HepG2 (cell line): ENCODE measurements around the gene TPCN2. TPM values are rescaled to one million over a fixed set of nuclear protein-coding genes. Genes with fewer than 3 reads are reported as not detected.

ENCODE experiments used
- ATAC-seq: fragments of 200-7000 bp; cut with Tn5 transposase; 3 replicates; pipeline ENCODE4 v1.9.1; 2020; ENCODE audit warnings: mild to moderate bottlenecking, moderate library complexity
- BruUV-seq: library from RNA; stranded (reverse); fragments of 400-500 nt; replicated peaks from 2 replicates; lab custom pipeline; 2021; lab: Mats Ljungman, UMichigan
- CTCF ChIA-PET: fragments of 300-600 bp; formaldehyde crosslinking; extraction: SDS; loops from one replicate; lab custom pipeline; 2021; ENCODE audit warnings: low total read pairs, inconsistent platforms, low intra/inter-chr PET ratio; lab: Yijun Ruan, JAX
- POLR2A ChIA-PET: fragments of 350-600 bp; sonication (Branson Sonifier 250); formaldehyde crosslinking; loops from one replicate; lab custom pipeline; 2020; ENCODE audit warnings: antibody characterized with exemption, inconsistent platforms; lab: Yijun Ruan, JAX
- DNase-seq: peaks from one replicate; pipeline ENCODE4 v3.0.0-alpha.2; 2015; ENCODE audit warnings: low spot score
- FAIRE-seq: peaks from 3 replicates; lab custom pipeline; 2011; peaks lifted over from hg19 to GRCh38; lab: Jason Lieb, UNC
- H2AFZ ChIP-seq: one replicate; pipeline ENCODE4 v1.6.1; 2011; ENCODE audit warnings: low read length, inconsistent platforms
- H3K27ac ChIP-seq: fragments of 300-600 bp; 3 replicates; pipeline ENCODE4 v1.8.0; 2011; ENCODE audit warnings: mixed run types, mild to moderate bottlenecking, mixed read lengths, low read length, inconsistent platforms; ENCODE audit not compliant: insufficient read depth; ENCODE audit errors: extremely low read length
- H3K27me3 ChIP-seq, 2 experiments: fragments of 200-600 bp in 1 of 2; 2 replicates in 1 of 2; 3 replicates in 1 of 2; pipeline versions ENCODE4 v1.6.0 to v1.8.0; 2011; ENCODE audit warnings: low read length in 2 of 2, mild to moderate bottlenecking in 2 of 2, moderate library complexity in 2 of 2, inconsistent platforms in 1 of 2; ENCODE audit not compliant: insufficient read depth in 2 of 2, control insufficient read depth in 1 of 2
- H3K36me3 ChIP-seq, 2 experiments: fragments of 200-600 bp in 1 of 2; replicated peaks in 1 of 2; 2 replicates in 1 of 2; 3 replicates in 1 of 2; pipeline versions ENCODE4 v1.5.1 to v1.8.0; 2011; ENCODE audit warnings: low read length in 2 of 2, inconsistent platforms in 1 of 2; ENCODE audit not compliant: insufficient read depth in 2 of 2, control insufficient read depth in 1 of 2
- H3K4me1 ChIP-seq: 2 replicates; pipeline ENCODE4 v1.5.1; 2012; ENCODE audit warnings: low read length, inconsistent platforms; ENCODE audit not compliant: insufficient read depth
- H3K4me2 ChIP-seq: 2 replicates; pipeline ENCODE4 v1.6.0; 2011; ENCODE audit warnings: low read depth, low read length, inconsistent platforms
- H3K4me3 ChIP-seq, 3 experiments: fragments of 200-600 bp in 1 of 3; sonication (generic), shearing (Covaris generic) in 1 of 3; replicated peaks in 1 of 3; 2 replicates each; pipeline ENCODE4 v1.5.1; 2011 to 2016; ENCODE audit warnings: low read length in 3 of 3, inconsistent platforms in 2 of 3, low read depth in 2 of 3, mild to moderate bottlenecking in 2 of 3, control low read depth in 1 of 3, mixed read lengths in 1 of 3; ENCODE audit not compliant: insufficient read depth in 1 of 3
- H3K79me2 ChIP-seq: one replicate; pipeline ENCODE4 v1.6.1; 2011; ENCODE audit warnings: low read length, inconsistent platforms; ENCODE audit not compliant: insufficient read depth
- H3K9ac ChIP-seq: 2 replicates; pipeline ENCODE4 v1.6.0; 2011; ENCODE audit warnings: mild to moderate bottlenecking, low read depth, low read length, inconsistent platforms; ENCODE audit not compliant: insufficient read depth
- H3K9me3 ChIP-seq: 2 replicates; pipeline ENCODE4 v1.5.1; 2012; ENCODE audit warnings: mild to moderate bottlenecking, low read length
- H4K20me1 ChIP-seq: 2 replicates; pipeline ENCODE4 v1.6.0; 2011; ENCODE audit warnings: inconsistent platforms, mild to moderate bottlenecking, low read length, moderate library complexity; ENCODE audit not compliant: insufficient read depth
- ELF1 ChIP-seq: sonication (generic); formaldehyde crosslinking; IDR thresholded peaks from 2 replicates; pipeline ENCODE4 v1.4.0; 2020; ENCODE audit warnings: missing genetic modification reagents
- FOXO4 ChIP-seq: sonication (generic); formaldehyde crosslinking; conservative IDR thresholded peaks from 2 replicates; pipeline ENCODE4 v1.8.1; 2023; ENCODE audit warnings: missing genetic modification reagents
- PCBP1 ChIP-seq: fragments of 200-400 bp; formaldehyde crosslinking; IDR thresholded peaks from 2 replicates; pipeline ENCODE4 v1.6.1; 2017; ENCODE audit warnings: mild to moderate bottlenecking, low read depth, low read length, borderline replicate concordance
- PRDM15 ChIP-seq: sonication (generic); formaldehyde crosslinking; IDR thresholded peaks from 2 replicates; pipeline ENCODE4 v1.4.0; 2020; ENCODE audit warnings: missing genetic modification reagents
- ZMAT5 ChIP-seq: sonication (generic); formaldehyde crosslinking; IDR thresholded peaks from 2 replicates; pipeline ENCODE4 v1.5.0; 2020; ENCODE audit warnings: mild to moderate bottlenecking, low read depth, missing genetic modification reagents, borderline replicate concordance
- WGBS: methylation state at CpG from one replicate; pipeline ENCODE4 v1.1.6; 2017; ENCODE audit warnings: low lambda C conversion rate; 5-methylcytosine and 5-hydroxymethylcytosine counted together
- in situ Hi-C: cut with HindIII; loops from 2 replicates; pipeline ENCODE4 v1.10.0; 2017; ENCODE audit warnings: low pct_unique_long_range_greater_than_20kb; ENCODE audit not compliant: extremely low pct_ligation_motif_present
- intact Hi-C: fragments of 100-400 bp; cut with micrococcal nuclease; formaldehyde crosslinking; loops from one replicate; pipeline ENCODE4 v1.10.0; 2022; ENCODE audit not compliant: unreplicated experiment
- polyA plus RNA-seq, 8 experiments: library from polyadenylated mRNA; depleted of rRNA in 3 of 8; stranded (reverse) in 7 of 8; unstranded in 1 of 8; fragments of >200 nt; fragmentation: Illumina TruSeq in 4 of 8; extraction: Trizol in 4 of 8; gene quantifications; 2 replicates each; pipeline versions ENCODE4 v1.2.1 to v1.2.3, GENCODE V29; 2011 to 2016; ENCODE audit warnings: low read depth in 4 of 8, missing spikeins in 1 of 8, mixed read lengths in 1 of 8; ENCODE audit not compliant: insufficient read depth in 1 of 8
- total RNA-seq, 5 experiments: library from RNA; depleted of rRNA; stranded (reverse); fragments of >200 nt; fragmentation: Illumina TruSeq; extraction: Trizol; gene quantifications; 2 replicates each; pipeline ENCODE4 v1.2.3, GENCODE V29; 2016; ENCODE audit warnings: low read depth in 1 of 5

Gene TPCN2
- total and polyA plus RNA-seq, 2 of the 13 experiments (the other 11 are each of a cell fraction or from before 2014, with no cell fraction given), result 5.6 to 5.9 TPM

GRCh38 chr11:69099180-69099579, 50.4 kb downstream of the TPCN2 start:
- Histone ChIP-seq H3K9ac (no peak overlapping the region), H2AFZ (no peak overlapping the region), H3K36me3 (no peaks in the 10 kb centered on the region), H3K4me2 (no peak overlapping the region), H3K9me3 (no peaks in the 10 kb centered on the region), H3K27me3 (peaks cover 0 to 15% of the 10 kb centered on the region in 2 experiments; a peak in 3 of 5 replicates), H4K20me1 (0 out of 2 replicates have a peak, but pooled peaks cover 4% of the 10 kb centered on the region), H3K79me2 (no peaks in the 10 kb centered on the region), H3K4me3 (no peak overlapping the region), H3K4me1 (no peaks in the 10 kb centered on the region), H3K27ac (no peak overlapping the region)
- ChIA-PET POLR2A (no interaction called here), CTCF (no interaction called here)
- WGBS, result 79% methylated on average over 11 of the region's 17 CpGs
- intact Hi-C loops, result no loop called here
- FAIRE-seq, result no peak
- no peak for TF ChIP-seq PRDM15
- TF ChIP-seq PCBP1, result no peak
- TF ChIP-seq ELF1 (CRISPR knock-in tag), result no peak
- TF ChIP-seq ZMAT5 (CRISPR knock-in tag), result no peak
- no peak for TF ChIP-seq FOXO4 (CRISPR knock-in tag)
- in situ Hi-C loops, result no loop called here
- BruUV-seq, result no TSS peak
- DNase-seq, result no peak
- no peak for ATAC-seq
